HL-60 (cell line): ENCODE data around the gene OR4S1.
"Not testable (repeated sequence)": the region's sequence is repeated elsewhere in the genome, so short reads cannot be mapped to it uniquely, and the experiment has no call there.

Experiments
- DNase-seq, 2 experiments: peaks; one replicate each; pipeline ENCODE4 v3.0.0-alpha.2; 2010 to 2020; ENCODE audit warnings: low read depth in 1 of 2, low spot score in 1 of 2
- H3K27ac ChIP-seq: fragments of 250-450 bp; sonication (Bioruptor Pico); replicated peaks from 2 replicates; pipeline ENCODE4 v1.5.1; 2020; ENCODE audit warnings: mild to moderate bottlenecking, moderate library complexity
- H3K27me3 ChIP-seq: fragments of 250-450 bp; sonication (Bioruptor Pico); 2 replicates; pipeline ENCODE4 v1.5.1; 2021; ENCODE audit warnings: mild to moderate bottlenecking, moderate library complexity; ENCODE audit not compliant: insufficient read depth, poor library complexity, severe bottlenecking
- H3K4me3 ChIP-seq: replicated peaks from 2 replicates; pipeline ENCODE4 v1.5.1; 2011; ENCODE audit warnings: mild to moderate bottlenecking, control low read depth, low read length; ENCODE audit not compliant: insufficient read depth
- GABPA ChIP-seq: IDR thresholded peaks from 2 replicates; pipeline ENCODE4 v1.6.1; 2012; ENCODE audit warnings: low read depth
- POLR2AphosphoS5 ChIP-seq: IDR thresholded peaks from 2 replicates; pipeline ENCODE4 v1.6.1; 2012; ENCODE audit warnings: low read depth
- SPI1 ChIP-seq: IDR thresholded peaks from 2 replicates; pipeline ENCODE4 v1.6.1; 2012; ENCODE audit warnings: low read depth, mild to moderate bottlenecking, borderline replicate concordance
- TF ChIP-seq, protein P1 (sequence below): IDR thresholded peaks from one replicate; pipeline ENCODE4 v1.5.1; 2011; ENCODE audit warnings: low read length, control low read depth, inconsistent platforms; ENCODE audit not compliant: insufficient read depth
- TF ChIP-seq, protein P2 (sequence below): IDR thresholded peaks from 2 replicates; pipeline ENCODE4 v1.6.1; 2012; ENCODE audit warnings: low read depth; ENCODE audit not compliant: insufficient replicate concordance

Gene OR4S1

DNA sequence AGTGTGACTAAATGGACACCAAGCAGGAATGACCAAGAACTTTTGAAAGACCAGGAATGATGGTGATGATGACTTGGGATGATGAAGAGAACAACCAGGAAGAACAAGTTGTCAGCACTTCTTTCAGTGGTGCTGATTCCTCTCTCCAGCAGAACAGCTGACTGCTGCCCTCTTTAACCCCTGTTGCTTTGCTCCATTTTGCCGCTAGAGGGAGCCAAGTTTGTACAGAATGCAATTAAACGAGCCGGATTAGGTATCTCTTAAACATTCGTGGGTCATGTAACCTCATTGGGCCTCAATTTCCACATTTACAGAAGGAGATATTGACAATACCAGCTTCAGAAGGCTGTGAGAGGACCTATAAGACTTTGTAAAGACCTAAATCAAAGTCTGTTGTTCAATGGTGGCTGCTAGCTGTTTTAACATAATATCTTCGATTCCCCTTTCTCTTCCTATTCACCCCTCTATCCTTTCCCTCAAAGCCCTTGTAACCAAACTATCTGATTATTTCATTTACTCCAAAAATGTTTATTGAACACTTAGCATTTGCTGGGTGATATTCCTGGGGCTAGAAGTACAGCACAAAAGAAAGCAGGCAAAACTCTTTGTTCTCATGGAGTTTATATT is 1.9 kb downstream of the OR4S1 start:
- Histone ChIP-seq H3K27me3 (no peaks in the 10 kb centered on the region), H3K4me3 (no peak overlapping the region), H3K27ac (no peak overlapping the region)
- DNase-seq: peak in 1 of 2 experiments; percentile 65
- TF ChIP-seq SPI1: no peak
- TF ChIP-seq, protein P1, sequence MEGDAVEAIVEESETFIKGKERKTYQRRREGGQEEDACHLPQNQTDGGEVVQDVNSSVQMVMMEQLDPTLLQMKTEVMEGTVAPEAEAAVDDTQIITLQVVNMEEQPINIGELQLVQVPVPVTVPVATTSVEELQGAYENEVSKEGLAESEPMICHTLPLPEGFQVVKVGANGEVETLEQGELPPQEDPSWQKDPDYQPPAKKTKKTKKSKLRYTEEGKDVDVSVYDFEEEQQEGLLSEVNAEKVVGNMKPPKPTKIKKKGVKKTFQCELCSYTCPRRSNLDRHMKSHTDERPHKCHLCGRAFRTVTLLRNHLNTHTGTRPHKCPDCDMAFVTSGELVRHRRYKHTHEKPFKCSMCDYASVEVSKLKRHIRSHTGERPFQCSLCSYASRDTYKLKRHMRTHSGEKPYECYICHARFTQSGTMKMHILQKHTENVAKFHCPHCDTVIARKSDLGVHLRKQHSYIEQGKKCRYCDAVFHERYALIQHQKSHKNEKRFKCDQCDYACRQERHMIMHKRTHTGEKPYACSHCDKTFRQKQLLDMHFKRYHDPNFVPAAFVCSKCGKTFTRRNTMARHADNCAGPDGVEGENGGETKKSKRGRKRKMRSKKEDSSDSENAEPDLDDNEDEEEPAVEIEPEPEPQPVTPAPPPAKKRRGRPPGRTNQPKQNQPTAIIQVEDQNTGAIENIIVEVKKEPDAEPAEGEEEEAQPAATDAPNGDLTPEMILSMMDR: peak; percentile 98

DNA sequence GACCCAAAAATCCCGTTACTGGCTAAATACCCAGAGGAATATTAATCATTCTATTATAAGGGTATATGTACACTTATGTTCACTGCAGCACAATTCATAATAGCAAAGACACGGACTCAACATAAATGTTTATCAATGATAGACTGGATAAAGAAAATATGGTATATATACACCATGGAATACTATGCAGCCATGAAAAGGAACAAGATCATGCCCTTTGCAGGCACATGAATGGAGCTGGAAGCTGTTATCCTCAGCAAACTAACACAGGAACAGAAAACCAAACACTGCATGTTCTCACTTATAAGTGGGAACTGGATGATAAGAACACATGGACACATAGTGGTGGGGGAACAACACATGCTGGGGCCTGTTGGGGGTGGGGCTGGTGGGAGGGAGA is 7.6 kb downstream of the OR4S1 start:
- not testable (repeated sequence) for DNase-seq, H3K27ac ChIP-seq, H3K4me3 ChIP-seq, H3K27me3 ChIP-seq

DNA sequence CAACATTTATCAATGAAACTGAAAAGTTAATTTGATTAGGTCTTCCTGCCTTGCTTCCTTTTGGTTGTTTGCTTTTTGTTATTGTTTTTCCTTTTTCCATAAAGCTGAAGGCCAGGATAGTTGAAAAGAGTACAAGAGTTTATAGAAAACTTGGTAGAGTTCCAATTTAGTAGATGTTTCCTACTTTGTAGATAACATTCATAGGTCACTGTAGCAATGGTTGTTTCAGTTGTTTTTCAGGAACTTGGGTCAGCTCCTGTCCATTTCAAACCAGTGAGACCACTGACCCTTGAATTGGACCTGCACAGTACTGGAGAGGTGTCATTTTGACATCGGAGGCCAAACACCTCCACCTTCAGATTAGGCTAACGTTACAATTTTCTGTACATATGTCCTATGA is 13.8 kb downstream of the OR4S1 start:
- not testable (repeated sequence) for H3K27me3 ChIP-seq, DNase-seq, H3K27ac ChIP-seq, H3K4me3 ChIP-seq

DNA sequence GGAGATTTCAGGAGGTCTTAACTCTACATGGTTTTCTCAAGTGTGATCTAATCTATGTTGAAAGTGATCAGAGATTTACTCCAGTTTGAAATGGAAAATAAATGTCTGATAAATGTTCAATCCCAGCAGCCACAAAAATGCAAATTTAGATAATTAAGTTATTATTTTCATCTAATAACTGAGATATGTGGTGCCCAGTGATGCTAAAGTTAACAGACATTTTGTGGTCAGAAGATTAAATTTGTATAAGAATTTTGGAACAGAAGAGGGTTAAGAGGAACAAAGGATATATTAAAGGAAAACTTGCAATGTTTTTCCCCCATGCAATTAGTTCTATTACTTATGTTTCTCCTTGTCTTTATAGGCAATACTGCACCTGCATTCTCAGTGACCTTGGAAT is 18.6 kb downstream of the OR4S1 start, which contains the start of gene OR4C3:
TSS of gene OR4C3 (plus strand) at position 301 of the 400 bp plus-strand sequence. CDS start 102 bp downstream, outside the sequence.
- not testable (repeated sequence) for DNase-seq, H3K27me3 ChIP-seq, H3K27ac ChIP-seq, H3K4me3 ChIP-seq

DNA sequence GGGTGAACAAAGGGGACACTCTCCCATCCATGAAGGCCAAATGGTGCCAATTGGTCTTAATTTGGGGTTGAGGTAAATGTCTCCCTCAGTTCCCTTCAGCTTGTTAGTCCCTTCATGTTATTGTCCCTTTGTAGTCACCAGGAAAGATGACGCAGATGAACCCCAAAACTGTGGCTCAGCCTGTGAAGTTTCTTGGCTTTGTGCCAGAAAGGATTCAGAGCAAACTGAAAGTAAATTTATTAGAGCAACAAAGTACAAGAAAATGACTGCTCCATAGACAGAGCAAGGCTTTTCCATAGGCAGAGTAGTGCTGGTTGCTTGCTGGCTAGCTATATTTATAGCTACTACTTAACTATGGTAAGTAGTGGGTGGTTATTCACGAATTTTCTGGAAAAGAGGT is 35.4 kb downstream of the OR4S1 start:
- no peak overlapping the region for H3K4me3 ChIP-seq
- no peaks in the 10 kb centered on the region for H3K27me3 ChIP-seq
- TF ChIP-seq SPI1 (no peak), GABPA (no peak), POLR2AphosphoS5 (no peak)
- TF ChIP-seq, protein P2, sequence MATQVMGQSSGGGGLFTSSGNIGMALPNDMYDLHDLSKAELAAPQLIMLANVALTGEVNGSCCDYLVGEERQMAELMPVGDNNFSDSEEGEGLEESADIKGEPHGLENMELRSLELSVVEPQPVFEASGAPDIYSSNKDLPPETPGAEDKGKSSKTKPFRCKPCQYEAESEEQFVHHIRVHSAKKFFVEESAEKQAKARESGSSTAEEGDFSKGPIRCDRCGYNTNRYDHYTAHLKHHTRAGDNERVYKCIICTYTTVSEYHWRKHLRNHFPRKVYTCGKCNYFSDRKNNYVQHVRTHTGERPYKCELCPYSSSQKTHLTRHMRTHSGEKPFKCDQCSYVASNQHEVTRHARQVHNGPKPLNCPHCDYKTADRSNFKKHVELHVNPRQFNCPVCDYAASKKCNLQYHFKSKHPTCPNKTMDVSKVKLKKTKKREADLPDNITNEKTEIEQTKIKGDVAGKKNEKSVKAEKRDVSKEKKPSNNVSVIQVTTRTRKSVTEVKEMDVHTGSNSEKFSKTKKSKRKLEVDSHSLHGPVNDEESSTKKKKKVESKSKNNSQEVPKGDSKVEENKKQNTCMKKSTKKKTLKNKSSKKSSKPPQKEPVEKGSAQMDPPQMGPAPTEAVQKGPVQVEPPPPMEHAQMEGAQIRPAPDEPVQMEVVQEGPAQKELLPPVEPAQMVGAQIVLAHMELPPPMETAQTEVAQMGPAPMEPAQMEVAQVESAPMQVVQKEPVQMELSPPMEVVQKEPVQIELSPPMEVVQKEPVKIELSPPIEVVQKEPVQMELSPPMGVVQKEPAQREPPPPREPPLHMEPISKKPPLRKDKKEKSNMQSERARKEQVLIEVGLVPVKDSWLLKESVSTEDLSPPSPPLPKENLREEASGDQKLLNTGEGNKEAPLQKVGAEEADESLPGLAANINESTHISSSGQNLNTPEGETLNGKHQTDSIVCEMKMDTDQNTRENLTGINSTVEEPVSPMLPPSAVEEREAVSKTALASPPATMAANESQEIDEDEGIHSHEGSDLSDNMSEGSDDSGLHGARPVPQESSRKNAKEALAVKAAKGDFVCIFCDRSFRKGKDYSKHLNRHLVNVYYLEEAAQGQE: no peak
- TF ChIP-seq, protein P1: no peak
- DNase-seq: no peak
- H3K27ac ChIP-seq: no peak overlapping the region

DNA sequence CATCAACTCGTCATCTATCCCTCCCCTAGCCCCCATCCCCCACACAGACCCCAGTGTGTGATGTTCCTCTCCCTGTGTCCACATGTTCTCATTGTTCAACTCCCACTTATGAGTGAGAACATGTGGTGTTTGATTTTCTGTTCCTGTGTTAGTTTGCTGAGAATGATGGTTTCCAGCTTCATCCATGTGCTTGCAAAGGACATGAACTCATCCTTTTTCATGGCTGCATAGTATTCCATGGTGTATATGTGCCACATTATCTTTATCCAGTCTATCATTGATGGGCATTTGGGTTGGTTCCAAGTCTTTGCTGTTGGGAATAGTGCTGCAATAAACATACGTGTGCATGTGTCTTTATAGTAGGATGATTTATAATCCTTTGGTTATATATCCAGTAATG is 36.5 kb downstream of the OR4S1 start:
- not testable (repeated sequence) for DNase-seq, H3K27ac ChIP-seq, H3K27me3 ChIP-seq, H3K4me3 ChIP-seq

DNA sequence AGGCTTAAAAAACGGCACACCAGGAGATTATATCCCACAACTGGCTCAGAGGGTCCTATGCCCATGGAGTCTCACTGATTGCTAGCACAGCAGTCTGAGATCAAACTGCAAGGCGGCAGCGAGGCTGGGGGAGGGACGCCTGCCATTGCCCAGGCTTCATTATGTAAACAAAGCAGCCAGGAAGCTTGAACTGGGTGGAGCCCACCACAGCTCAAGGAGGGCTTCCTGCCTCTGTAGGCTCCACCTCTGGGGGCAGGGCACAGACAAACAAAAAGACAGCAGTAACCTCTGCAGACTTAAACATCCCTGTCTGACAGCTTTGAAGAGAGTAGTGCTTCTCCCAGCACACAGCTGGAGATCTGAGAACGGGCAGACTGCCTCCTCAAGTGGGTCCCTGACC is 40.3 kb downstream of the OR4S1 start:
- H3K27ac ChIP-seq, H3K27me3 ChIP-seq, DNase-seq, H3K4me3 ChIP-seq: not testable (repeated sequence)
